NCI-H2107 (cell line): ENCODE data around the gene NAALADL1.
"Not testable (repeated sequence)": the region's sequence is repeated elsewhere in the genome, so short reads cannot be mapped to it uniquely, and the experiment has no call there.

ENCODE experiments used
- DNase-seq: peaks from one replicate; lab custom pipeline; 2025; lab: John Stamatoyannopoulos, UW

Gene NAALADL1

DNA sequence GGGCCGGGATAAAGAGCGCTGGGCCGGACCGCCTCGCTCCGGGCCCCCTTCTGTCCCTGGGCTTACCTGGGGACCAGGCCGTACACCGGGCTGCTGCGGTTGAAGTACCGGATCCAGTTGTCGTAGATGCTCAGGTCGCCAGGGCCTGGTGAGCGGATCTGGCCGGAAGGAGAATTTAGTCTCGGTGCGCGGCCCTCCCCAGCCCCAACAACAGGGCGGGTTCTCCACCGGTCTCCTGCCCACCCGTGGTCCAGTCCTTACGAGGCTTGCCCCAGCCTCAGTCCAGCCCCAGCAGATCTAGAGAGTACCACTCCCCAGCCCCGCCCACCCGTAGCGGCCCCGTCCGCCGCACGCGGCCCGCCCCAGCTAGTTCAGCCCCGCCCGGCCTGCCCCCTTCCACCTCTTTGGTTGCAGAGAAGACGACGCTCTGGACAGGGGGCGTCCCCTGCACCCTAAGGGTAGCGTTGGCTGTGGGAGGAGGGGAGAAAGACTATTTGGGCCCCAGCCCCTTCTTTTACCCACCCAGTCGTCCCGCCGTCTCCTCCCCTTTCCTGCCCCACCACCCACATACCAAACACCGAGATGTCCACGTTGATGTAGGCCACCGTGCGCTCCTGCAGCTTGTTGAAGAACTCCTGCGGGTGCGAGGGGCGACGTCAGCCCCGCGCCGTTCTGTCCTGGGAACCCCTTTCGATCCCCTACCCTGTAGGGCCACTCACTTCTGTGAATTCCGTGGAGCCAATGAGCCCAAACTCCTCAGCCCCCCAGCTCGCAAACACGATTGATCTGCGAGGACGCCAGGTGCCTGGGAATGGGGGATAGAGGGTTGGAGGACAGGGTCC is 10.6 kb downstream of the NAALADL1 start:
- DNase-seq = no peak

DNA sequence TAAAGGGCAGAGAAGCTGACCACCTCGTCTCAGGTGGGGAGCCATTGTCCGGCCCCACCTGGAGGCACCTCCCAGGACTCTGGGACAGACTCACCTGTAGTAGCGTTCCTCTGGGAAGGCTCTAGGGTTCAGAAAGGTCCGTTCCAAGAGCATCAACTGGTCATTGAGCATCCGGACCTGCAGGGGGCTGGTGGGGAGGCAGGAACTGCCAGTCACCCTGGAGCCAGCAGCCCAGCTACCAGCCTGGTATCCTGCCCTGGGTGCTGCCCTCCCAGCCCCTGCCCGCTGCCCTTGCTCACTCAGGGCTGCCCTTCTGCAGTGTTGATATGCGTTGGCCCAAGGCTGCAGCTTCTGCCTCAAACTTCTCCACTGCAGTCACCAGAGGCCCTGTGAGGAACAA is 12.6 kb downstream of the NAALADL1 start:
- DNase-seq = no peak

DNA sequence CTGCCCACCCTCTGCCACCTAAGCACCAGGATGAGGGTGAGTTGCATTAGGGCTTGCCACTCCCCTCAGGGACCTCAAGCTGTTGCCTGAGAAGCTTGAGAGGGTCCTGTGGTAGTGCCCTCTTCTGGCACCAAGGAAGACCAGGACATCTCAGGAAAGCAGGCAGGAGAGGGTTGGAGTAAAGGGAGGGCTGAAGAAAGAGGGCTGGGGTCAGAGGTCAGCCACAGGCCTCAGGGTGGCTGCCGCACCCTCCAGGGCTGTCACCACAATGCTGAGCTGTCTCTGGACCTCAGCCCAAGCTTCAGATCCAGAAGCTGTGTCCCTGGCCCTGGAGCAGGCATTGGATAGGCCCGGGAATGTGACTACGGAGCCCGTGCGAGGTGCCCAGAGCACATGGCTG is 13.3 kb downstream of the NAALADL1 start:
- no peak for DNase-seq

DNA sequence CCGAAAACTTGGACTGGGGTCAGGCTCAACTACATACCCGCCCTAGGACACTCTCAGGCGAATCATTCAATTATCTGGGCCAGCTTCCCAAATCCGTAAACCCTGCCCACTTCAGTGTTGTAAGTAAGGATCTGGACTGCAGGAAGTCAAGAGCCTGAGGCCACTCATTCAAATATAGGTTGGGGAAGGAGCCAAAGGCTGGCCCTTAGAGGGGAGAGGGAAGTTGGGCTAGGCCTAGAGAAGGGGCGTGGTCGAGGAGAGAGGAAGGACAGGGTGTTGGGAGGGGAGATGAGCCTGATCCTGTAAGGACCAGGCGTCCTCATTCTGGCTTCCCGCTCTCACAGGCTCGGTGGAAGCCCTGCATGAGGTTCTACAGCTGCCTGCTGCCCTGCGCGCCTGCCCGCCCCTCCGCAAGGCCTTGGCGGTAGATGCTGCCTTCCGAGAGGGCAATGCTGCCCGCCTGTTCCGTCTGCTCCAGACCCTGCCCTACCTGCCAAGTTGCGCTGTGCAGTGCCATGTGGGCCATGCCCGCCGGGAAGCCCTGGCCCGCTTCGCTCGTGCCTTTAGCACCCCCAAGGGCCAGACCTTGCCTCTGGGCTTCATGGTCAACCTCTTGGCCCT is 14.4 kb downstream of the NAALADL1 start:
- no peak for DNase-seq

DNA sequence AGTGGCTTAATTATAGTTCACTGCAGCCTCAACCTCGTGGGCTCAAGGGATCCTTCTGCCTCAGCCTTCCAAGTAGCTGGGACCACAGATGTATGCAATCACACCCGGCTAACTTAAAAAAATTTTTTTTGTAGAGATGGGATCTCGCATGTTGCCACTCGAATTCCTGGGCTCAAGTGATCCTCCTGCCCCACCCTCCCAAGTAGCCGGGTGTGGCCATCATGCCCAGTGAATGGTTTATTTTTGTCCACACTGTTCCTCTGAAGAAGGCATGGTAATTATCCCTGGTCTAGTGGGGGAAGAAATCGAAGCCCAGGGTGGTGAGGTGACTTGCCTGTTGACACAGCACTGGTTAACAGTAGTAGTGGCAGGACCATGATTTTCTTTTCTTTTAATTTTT is 15.5 kb downstream of the NAALADL1 start:
- no peak for DNase-seq

DNA sequence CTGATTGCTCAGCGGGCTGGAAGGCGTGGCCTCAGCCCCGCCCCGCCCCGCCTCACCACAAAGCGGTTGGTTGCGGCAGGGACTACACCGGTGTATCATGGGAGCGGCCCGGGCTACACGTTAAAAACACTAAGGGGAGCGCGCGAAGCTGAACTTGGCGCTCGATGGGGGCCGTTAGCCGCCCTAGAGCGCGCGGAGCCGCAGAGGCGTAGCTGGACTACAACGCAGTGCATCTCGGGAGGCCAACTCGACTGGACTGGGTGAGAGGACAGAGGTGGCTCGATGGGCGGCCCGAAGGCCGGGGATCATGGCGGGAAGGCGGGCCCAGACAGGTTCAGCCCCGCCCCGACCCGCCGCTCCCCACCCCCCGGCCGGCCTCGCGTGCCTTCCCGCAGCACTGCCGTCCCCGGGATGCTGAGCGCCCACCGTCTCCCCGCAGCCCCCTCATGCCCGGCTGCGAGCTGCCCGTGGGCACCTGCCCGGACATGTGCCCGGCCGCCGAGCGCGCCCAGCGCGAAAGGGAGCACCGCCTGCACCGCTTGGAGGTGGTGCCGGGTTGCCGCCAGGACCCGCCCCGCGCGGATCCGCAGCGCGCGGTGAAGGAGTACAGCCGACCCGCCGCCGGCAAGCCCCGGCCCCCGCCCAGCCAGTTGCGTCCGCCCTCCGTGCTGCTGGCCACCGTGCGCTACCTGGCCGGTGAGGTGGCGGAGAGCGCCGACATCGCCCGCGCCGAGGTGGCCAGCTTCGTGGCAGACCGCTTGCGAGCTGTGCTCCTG is 17.3 kb downstream of the NAALADL1 start, which contains the start of gene SAC3D1:
TSS of gene SAC3D1 (plus strand) at position 364 of the 776 bp plus-strand sequence. CDS start at position 447, 83 bp downstream.
- DNase-seq = peak; percentile 81

DNA sequence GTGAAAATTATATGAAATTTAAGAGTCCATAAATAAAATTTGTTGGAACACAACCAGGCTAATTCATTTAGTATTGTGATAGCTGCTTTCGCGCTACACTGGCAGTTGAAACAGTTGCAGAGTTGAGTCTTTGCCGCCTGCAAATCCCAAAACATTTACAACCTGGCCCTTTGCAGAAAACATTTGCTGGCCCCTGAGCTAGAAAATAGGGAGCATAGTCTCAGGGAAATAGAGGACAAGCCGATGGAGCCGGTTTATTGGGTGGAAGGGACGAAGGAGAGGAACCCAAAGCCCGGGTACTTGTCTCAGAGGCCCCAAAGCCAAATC is 17.9 kb downstream of the NAALADL1 start:
- no peak for DNase-seq

DNA sequence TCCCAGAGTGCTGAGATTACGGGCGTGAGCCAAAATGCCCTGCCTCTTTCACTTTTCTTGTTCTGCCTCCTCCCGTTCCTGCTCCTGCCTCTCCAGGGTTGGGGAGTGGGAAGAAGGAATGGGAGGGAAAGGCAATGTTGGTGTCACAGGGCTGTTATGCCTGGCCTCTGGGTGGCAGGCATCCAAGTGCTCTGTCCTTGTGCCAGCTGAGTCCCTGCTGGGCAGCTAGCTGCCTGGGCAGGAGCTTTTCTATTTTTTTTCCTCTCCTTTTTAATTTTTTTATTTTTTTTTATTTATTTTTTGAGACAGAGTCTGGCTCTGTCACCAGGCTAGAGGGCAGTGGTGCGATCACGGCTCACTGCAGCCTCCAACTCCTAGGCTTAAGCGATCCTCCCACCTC is 21.4 kb downstream of the NAALADL1 start:
- no peak for DNase-seq

DNA sequence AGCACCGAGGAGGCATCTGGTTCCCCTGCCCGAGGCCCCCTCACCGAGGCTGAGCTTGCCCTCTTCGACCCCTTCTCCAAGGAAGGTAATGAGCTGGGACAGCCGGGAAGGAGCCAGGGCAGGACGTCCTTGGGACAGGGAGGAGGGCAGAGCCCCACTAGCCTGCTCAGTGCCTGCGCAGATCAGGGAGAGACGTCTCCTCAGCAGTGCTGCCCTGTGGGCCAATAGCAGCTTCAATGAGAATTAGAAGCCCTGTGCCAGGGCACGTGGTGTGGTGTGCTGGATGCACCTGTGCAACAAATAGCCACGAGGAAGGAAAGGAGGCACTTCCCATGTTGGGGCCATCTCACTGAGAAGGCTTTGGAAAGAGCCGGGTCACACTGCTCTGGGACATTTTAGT is 22.8 kb downstream of the NAALADL1 start:
- no peak for DNase-seq

DNA sequence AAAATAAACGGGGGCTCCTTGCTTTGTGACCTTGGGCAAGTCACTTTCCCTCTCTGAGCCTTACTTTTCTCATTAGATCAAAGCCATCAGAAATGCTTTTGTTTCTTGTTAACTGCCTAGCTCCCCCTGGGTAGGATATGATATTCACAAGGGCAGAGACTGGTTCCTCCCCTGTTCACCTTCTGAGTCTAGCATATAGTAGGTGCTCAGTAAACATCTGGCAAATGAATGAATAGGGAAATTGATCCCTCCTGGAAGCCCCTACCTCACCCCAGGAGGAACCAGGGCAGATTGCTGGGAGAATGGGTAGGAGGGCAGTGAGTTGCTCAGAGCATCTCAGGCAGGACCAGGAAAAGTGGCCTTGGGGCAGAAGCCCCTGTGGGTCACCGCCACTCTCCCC is 23.9 kb downstream of the NAALADL1 start:
- no peak for DNase-seq

DNA sequence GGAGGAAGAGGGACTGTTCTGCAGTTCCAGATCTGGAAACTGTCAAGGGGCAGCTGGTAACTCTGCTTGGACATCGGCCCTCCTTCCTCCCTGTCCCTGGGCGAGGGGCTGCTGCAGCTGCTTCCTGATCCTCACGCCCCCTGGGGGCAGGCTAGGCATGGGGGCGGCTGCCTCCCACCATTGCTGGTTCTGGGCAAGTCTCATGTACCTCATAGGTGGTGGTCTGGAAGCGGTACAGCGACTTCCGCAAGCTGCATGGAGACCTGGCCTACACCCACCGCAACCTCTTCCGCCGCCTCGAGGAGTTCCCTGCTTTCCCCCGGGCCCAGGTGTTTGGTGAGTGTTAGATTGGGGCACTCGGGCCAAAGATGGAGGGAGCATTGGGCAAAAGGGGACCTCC is 26.1 kb downstream of the NAALADL1 start:
- no peak for DNase-seq

DNA sequence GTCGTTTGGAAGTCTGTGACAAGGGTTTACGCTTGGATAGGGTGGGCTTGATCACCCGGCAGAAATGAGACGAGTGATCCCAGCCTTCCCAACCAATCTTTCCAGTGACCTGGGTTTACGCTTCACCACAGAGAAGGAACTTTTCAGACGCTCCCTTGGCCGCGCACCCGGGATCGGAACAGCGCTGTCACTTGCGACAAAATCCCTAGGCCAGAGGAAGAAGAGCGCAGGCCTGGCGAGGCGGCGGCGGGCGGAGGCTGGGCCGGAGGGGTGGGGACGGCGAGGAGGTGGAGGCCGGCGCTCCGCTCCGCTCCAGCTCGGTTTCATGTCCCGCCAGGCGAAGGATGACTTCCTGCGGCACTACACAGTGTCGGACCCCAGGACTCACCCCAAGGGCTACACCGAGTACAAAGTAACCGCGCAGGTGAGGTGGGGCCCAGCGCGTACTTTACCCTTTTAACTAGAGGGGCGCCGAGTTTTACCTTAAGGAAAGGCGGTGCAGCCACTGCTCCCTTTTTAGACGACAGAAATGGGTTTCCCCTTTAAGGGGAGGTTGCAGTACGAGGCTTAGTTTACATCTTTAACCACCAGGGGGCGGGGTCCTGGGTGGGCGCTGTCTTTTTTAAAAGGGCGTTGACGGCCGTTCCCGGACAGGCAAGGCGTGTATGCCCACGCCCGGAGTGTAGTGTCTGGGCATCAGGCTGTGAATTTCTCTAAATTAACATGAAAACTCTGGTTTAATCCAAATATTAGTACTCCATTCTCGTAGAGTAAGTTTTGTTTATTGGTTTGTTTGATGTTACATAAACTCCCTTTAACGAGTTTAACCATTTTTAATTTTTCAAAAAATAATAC is 30.9 kb downstream of the NAALADL1 start, which contains the start of gene SNX15:
TSS of gene SNX15 (plus strand) at position 227 of the 855 bp plus-strand sequence. CDS start at position 326, 99 bp downstream.
- DNase-seq = peak; percentile 93

DNA sequence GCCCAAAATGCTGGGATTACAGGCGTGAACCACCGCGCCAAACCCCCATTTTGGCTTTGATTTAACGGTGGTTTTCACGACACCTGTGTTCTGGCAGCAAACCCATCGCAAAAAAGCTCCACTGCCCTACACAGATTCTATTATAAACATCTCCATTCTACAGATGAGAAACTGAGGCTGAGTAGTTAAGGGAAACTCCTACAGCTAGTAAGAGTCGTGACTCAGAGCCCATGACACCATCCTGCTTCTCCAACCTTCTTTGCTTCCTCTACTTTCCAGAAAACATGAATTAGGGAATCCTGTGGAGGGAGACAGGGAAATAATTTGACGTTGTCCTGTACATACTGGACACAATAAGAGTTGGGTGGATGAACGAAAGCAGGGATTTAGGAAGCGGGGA is 31.5 kb downstream of the NAALADL1 start:
- no peak for DNase-seq

DNA sequence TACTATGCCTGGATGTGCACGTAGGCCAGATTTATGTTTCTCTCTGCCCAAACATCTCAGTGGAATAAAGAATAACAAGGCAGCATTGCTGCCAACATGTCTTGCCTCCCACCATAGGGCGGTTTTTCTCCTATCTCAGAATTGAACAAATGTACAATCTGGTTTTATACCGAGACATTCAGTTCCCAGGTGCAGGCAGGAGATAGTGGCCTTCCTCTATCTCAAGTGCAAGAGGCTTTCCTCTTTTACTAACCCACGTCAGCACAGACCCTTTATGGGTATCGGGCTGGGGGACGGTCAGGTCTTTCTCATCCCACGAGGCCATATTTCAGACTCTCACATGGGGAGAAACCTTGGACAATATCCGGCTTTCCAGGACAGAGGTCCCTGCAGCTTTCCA is 34.9 kb downstream of the NAALADL1 start:
- DNase-seq = not testable (repeated sequence)

DNA sequence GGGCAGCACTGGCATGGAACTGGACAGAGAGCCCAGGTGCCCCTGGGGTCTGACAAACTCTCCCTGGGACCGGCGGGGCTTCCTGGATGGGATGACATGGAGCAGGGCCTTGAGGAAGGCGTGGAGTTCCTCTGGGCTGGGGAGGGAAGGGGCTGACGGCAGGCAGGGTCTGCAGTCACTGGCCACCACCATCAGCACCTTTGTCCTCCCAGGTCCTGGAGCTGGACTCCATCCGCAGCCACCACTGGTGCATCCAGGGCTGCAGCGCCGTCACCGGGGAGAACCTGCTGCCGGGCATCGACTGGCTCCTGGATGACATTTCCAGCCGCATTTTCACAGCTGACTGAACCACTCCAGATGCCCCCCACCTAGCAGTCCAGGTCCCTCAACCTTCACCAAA is 36.8 kb downstream of the NAALADL1 start:
- no peak for DNase-seq

DNA sequence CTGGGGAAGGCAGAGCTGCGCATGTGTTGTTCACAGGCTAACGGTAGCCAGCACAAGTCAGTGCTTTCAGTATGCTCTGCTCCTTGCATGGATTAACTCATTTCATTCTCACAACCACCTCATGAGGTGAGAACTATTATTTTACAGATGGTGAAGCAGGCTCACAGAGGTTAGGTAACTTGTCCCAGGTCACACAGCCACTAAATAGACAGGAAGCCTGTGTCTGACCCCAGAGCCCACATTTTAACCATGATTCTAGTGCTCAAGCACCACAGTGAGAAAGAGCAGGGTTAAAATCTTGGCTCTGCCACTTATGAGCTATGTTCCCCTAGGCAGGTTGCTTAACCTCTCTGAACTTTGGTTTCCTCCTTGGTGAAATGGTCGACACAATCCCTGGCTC is 37.4 kb downstream of the NAALADL1 start:
- no peak for DNase-seq

DNA sequence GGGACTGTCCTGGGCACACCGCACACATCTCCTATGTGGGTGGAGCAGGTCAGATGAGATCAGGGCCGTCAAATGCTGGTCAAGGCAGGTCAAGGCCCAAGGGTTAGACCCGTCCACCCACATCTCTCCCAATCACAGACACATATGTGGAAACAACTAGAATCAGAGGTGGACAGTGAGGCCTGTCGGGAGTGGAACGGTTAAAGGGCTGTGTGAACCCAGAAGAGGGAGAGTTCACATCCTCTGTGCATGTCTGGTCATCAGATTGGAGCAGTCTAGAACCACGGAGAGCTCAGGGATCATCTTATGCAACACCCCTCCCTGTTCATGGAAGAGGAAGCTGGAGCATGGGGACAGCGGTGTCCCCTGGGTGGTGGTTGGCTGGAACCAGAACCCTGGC is 38.5 kb downstream of the NAALADL1 start:
- no peak for DNase-seq

DNA sequence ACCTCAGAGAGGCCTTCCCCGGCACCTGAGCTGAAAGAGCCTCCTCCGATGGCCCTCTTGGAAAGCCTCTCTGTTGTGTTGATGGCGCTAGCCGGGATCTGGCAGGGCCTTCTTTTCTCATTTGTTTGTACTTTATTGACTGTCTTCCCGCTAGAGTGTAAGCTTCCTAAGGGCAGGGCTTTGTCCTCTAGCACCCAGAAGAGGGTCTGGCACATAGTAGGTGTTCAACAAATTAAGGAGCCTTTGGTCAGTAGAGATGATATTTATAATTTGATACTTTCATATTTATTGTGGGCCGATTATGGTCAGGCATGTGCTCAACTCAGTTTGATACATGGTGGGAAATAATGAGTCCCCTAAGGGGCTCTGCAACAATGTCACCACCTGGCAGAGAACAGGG is 40.4 kb downstream of the NAALADL1 start:
- no peak for DNase-seq

DNA sequence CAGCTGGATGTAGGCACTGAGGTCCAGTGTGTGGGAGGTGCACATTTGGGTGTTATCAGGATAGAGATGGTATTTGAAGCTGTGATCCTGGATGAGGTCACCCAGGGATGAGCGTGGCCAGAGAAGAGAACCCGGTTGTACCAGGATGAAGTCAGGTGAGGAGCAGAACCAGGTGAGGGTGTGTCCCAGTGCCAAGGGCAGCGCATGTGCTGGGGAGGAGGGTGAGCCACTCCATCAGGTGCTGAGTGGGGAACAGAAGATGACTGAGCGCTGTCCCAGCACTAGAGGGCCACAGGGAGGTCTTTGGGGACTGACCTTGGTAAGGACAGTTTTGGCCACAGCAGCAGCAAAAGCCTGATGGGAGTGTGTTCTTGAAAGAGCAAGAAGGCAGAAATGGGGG is 41.6 kb downstream of the NAALADL1 start:
- DNase-seq = no peak

DNA sequence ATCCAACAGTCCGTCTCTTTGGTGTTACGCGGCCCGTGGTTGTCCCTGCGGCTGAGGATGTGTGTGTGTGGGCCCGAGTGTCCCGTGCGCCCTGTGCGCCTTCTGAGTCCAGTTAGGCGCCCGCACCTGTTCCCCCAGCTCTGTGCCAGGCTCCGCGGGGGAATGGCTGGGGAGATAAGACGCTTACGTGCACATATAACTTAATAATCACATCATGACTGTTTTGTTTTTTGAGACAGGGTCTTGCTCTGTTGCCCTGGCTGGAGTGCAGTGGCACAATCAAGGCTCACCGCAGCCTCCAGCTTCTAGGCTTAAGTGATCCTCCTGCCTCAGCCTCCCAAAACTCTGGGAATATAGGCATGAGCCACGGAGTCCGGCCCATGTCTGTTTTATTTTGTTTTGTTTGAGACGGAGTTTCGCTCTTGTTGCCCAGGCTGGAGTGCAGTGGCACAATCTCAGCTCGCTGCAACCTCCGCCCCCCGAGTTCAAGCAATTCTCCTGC is 43.6 kb downstream of the NAALADL1 start:
- no peak for DNase-seq

DNA sequence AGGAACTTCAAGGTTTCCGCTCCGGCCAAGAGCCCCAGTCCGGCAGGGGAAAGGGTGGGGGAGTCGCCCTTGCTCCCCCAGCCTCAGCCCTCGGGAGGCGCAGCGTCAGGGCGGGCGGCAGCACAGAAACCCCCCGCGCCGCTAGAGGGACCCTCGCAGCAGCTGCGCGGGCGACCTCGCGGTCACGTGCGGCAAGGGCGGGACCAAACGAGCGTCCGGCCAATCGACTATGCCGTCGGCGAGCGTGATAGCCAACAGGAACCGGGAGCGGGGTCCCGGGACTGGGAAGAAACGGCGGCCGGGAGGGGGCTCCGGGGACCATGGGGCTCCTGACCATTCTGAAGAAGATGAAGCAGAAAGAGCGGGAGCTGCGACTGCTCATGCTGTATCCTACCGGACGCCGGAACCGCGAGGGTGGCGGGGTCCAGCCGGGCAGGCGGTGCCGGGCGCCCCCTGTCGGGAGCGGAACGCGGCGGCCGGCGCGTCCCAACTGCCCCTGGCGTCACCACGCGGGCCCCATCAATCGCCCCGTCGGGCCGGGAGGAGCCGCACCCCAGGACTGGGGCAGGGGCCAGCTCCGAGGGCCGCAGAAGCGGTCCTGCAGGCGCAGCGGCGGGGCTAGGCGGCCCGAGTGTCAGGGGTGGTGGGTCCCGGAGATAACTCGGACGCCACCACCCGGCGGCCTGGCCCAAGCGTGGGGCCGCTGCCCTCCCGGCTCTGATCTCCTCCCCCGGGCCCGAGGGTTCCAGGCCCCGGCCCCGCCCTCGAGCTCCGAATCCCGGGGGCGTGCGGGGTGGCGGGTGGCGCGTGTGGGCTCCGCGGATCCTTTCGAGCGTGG is 44.2 kb downstream of the NAALADL1 start, which contains the start of gene ARL2:
TSS of gene ARL2 (plus strand) at position 273 of the 838 bp plus-strand sequence. CDS start at position 321, 48 bp downstream.
- peak; percentile 75 for DNase-seq
